ENCODE data around the gene MEG3. TPM values are rescaled to one million over a fixed set of nuclear protein-coding genes. Genes with fewer than 3 reads are reported as not detected.

MEG3 gene
- polyA plus RNA-seq, 1 donor from 2014 or later = not detected

- Histone ChIP-seq H3K4me3 (ENCODE audit: low read length) (no peak overlapping the region), H3K4me2 (ENCODE audit: low read length) (no peak overlapping the region), H2AFZ (ENCODE audit: low read depth, low read length) (peak overlapping the region; percentile 6), H3K79me2 (replicated peaks; ENCODE audit: insufficient read depth, low read length) (no peaks in the 10 kb centered on the region), H3K9me2 (ENCODE audit: insufficient read depth, low read length) (no peaks in the 10 kb centered on the region), H4K20me1 (ENCODE audit: insufficient read depth) (no peaks in the 10 kb centered on the region), H3K9me3 (ENCODE audit: low read length) (no peaks in the 10 kb centered on the region), H3F3A (ENCODE audit: insufficient read depth, low read length, poor library complexity, severe bottlenecking) (no peaks in the 10 kb centered on the region), H3K27me3 (ENCODE audit: insufficient read depth, low read depth, low read length) (no peaks in the 10 kb centered on the region), H3K9ac (ENCODE audit: low read length) (peak overlapping the region; percentile 9), H3K36me3 (ENCODE audit: insufficient read depth, low read length) (no peaks in the 10 kb centered on the region), H3K27ac (ENCODE audit: low read length) (peak overlapping the region; percentile 25)
- TF ChIP-seq, protein P1, sequence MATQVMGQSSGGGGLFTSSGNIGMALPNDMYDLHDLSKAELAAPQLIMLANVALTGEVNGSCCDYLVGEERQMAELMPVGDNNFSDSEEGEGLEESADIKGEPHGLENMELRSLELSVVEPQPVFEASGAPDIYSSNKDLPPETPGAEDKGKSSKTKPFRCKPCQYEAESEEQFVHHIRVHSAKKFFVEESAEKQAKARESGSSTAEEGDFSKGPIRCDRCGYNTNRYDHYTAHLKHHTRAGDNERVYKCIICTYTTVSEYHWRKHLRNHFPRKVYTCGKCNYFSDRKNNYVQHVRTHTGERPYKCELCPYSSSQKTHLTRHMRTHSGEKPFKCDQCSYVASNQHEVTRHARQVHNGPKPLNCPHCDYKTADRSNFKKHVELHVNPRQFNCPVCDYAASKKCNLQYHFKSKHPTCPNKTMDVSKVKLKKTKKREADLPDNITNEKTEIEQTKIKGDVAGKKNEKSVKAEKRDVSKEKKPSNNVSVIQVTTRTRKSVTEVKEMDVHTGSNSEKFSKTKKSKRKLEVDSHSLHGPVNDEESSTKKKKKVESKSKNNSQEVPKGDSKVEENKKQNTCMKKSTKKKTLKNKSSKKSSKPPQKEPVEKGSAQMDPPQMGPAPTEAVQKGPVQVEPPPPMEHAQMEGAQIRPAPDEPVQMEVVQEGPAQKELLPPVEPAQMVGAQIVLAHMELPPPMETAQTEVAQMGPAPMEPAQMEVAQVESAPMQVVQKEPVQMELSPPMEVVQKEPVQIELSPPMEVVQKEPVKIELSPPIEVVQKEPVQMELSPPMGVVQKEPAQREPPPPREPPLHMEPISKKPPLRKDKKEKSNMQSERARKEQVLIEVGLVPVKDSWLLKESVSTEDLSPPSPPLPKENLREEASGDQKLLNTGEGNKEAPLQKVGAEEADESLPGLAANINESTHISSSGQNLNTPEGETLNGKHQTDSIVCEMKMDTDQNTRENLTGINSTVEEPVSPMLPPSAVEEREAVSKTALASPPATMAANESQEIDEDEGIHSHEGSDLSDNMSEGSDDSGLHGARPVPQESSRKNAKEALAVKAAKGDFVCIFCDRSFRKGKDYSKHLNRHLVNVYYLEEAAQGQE (IDR thresholded peaks at IDR 0.05; ENCODE audit: borderline replicate concordance) = no peak
- TF ChIP-seq POLR2AphosphoS5 (IDR thresholded peaks at IDR 0.05) = no peak
- TF ChIP-seq MXI1 (conservative IDR thresholded peaks at IDR 0.05; ENCODE audit: poor library complexity, severe bottlenecking) = no peak
- TF ChIP-seq TAF1 (IDR thresholded peaks at IDR 0.05; ENCODE audit: low read depth) = no peak
- TF ChIP-seq, protein P2, sequence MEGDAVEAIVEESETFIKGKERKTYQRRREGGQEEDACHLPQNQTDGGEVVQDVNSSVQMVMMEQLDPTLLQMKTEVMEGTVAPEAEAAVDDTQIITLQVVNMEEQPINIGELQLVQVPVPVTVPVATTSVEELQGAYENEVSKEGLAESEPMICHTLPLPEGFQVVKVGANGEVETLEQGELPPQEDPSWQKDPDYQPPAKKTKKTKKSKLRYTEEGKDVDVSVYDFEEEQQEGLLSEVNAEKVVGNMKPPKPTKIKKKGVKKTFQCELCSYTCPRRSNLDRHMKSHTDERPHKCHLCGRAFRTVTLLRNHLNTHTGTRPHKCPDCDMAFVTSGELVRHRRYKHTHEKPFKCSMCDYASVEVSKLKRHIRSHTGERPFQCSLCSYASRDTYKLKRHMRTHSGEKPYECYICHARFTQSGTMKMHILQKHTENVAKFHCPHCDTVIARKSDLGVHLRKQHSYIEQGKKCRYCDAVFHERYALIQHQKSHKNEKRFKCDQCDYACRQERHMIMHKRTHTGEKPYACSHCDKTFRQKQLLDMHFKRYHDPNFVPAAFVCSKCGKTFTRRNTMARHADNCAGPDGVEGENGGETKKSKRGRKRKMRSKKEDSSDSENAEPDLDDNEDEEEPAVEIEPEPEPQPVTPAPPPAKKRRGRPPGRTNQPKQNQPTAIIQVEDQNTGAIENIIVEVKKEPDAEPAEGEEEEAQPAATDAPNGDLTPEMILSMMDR (IDR thresholded peaks at IDR 0.05; ENCODE audit: poor library complexity, severe bottlenecking) = no peak
- TF ChIP-seq RAD21 (conservative IDR thresholded peaks at IDR 0.05) = no peak
- no peak for TF ChIP-seq EZH2 (IDR thresholded peaks at IDR 0.05; ENCODE audit: borderline replicate concordance, insufficient read depth, low read length, poor library complexity, severe bottlenecking)
- TF ChIP-seq EP300 (conservative IDR thresholded peaks at IDR 0.05; ENCODE audit: poor library complexity, severe bottlenecking) = no peak
- TF ChIP-seq SMC3 (conservative IDR thresholded peaks at IDR 0.05; ENCODE audit: poor library complexity) = no peak
Observed at GRCh38 chr14:100896369-100897060, 70.6 kb downstream of the MEG3 start.

DNA sequence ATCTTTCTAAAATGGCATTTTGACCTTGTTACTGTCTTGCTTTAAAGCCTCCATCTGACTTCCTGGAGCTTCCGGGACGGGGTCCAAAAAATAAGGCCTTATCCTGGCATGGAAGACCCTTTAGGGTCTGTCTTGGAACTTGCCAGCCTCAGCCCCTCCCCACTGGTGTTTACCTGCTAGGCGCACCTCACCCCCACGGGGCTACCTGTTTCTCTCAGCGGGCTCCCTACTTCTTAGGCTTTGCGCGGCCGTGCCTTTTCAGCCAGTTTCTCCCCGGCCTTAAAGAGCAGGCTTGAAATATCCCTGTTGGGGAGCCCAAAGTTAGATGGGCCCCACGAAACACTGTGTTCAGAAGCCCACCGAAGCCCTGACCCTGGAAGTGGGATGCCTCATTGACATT, 72.5 kb downstream of the MEG3 start:
- Histone ChIP-seq H3K27ac (ENCODE audit: low read length) (no peak overlapping the region), H3K36me3 (ENCODE audit: insufficient read depth, low read length) (no peaks in the 10 kb centered on the region), H3K4me3 (ENCODE audit: low read length) (no peak overlapping the region), H3K79me2 (replicated peaks; ENCODE audit: insufficient read depth, low read length) (no peaks in the 10 kb centered on the region), H3F3A (ENCODE audit: insufficient read depth, low read length, poor library complexity, severe bottlenecking) (no peaks in the 10 kb centered on the region), H3K9me2 (ENCODE audit: insufficient read depth, low read length) (no peaks in the 10 kb centered on the region), H3K9me3 (ENCODE audit: low read length) (no peaks in the 10 kb centered on the region), H2AFZ (ENCODE audit: low read depth, low read length) (no peak overlapping the region), H3K9ac (ENCODE audit: low read length) (no peak overlapping the region), H3K27me3 (ENCODE audit: insufficient read depth, low read depth, low read length) (no peaks in the 10 kb centered on the region), H3K4me2 (ENCODE audit: low read length) (no peak overlapping the region), H4K20me1 (ENCODE audit: insufficient read depth) (no peaks in the 10 kb centered on the region)
- TF ChIP-seq, protein P2 (IDR thresholded peaks at IDR 0.05; ENCODE audit: poor library complexity, severe bottlenecking) = no peak
- TF ChIP-seq, protein P1 (IDR thresholded peaks at IDR 0.05; ENCODE audit: borderline replicate concordance) = no peak
- TF ChIP-seq RAD21 (conservative IDR thresholded peaks at IDR 0.05) (no peak), TAF1 (IDR thresholded peaks at IDR 0.05; ENCODE audit: low read depth) (no peak), MXI1 (conservative IDR thresholded peaks at IDR 0.05; ENCODE audit: poor library complexity, severe bottlenecking) (no peak), EP300 (conservative IDR thresholded peaks at IDR 0.05; ENCODE audit: poor library complexity, severe bottlenecking) (no peak), POLR2AphosphoS5 (IDR thresholded peaks at IDR 0.05) (no peak), EZH2 (IDR thresholded peaks at IDR 0.05; ENCODE audit: borderline replicate concordance, insufficient read depth, low read length, poor library complexity, severe bottlenecking) (no peak), SMC3 (conservative IDR thresholded peaks at IDR 0.05; ENCODE audit: poor library complexity) (no peak)

Measured in neural cell (in vitro differentiated cells).